Spleen (tissue), 7 donors: Measurements from ENCODE around the gene UACA.

Source experiments
- POLR2A ChIP-seq, 3 donors: fragments of 450-650 bp; IDR thresholded peaks; one replicate each; pipeline ENCODE4 v1.5.1; 2017; ENCODE audit warnings: antibody characterized with exemption in 3 of 3, mild to moderate bottlenecking in 1 of 3
- POLR2AphosphoS5 ChIP-seq, 3 donors: sonication (generic); formaldehyde crosslinking; IDR thresholded peaks; one replicate each; pipeline ENCODE4 v1.5.1; 2017; ENCODE audit warnings: antibody characterized with exemption in 3 of 3
- TF ChIP-seq, protein P1 (sequence below), 11 experiments: fragments of 200-600 bp in 7 of 11; fragments of 450-650 bp in 4 of 11; sonication (generic) in 4 of 11; IDR thresholded peaks in 8 of 11; conservative IDR thresholded peaks in 3 of 11; 1 replicate in 7 of 11; 2 replicates in 4 of 11; pipeline versions ENCODE4 v1.4.0 to v1.8.0; 2016 to 2021; ENCODE audit warnings: antibody characterized with exemption in 11 of 11, inconsistent platforms in 4 of 11, mild to moderate bottlenecking in 1 of 11
- donor health status: DM: no; HTN: no; CAD: no; lungs with moderate emphysema.
- donor health status: DM: no; HTN: no; CAD: no.
- donor health status: DM: no; HTN: no; CAD: no.

DNA sequence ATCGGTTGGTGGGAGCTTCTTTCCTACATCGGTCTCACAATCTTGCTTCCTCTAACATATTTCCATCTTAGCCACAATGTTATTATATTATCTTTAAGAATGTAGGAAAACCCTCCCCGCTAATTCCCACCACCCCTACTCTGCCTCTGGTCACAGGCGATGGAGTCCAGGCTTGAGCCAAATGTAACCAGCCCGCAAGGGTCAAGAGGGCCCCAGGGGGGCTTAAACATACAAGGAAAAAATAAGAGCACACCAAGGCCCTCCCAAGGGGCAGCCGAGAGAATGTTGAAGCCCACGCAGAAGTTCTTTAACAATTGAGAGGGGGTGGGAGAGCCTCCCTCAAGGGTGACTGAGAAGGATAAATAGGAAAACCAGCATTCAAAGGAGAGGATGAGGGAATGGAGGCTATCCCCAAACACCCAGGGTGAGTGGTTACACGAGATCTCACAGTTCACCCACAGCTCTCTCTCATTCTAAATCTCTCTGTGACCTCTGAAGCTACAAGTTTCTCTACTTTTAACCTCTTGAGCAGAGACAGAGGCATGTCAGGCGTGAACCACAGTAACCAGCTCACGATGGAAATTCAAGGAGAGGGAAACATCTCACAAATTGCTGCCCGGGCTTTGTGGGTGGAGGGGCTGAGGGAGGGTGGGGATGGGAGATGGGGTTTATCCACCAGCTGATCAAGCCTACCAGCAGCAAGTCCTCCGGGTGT, 31.4 kb upstream of the UACA start:
- TF ChIP-seq, protein P1, sequence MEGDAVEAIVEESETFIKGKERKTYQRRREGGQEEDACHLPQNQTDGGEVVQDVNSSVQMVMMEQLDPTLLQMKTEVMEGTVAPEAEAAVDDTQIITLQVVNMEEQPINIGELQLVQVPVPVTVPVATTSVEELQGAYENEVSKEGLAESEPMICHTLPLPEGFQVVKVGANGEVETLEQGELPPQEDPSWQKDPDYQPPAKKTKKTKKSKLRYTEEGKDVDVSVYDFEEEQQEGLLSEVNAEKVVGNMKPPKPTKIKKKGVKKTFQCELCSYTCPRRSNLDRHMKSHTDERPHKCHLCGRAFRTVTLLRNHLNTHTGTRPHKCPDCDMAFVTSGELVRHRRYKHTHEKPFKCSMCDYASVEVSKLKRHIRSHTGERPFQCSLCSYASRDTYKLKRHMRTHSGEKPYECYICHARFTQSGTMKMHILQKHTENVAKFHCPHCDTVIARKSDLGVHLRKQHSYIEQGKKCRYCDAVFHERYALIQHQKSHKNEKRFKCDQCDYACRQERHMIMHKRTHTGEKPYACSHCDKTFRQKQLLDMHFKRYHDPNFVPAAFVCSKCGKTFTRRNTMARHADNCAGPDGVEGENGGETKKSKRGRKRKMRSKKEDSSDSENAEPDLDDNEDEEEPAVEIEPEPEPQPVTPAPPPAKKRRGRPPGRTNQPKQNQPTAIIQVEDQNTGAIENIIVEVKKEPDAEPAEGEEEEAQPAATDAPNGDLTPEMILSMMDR (IDR thresholded peaks at IDR 0.05 in 8 of 11, conservative IDR thresholded peaks at IDR 0.05 in 3 of 11) = no peak
- TF ChIP-seq POLR2A (IDR thresholded peaks at IDR 0.05) = no peak
- TF ChIP-seq POLR2AphosphoS5 (IDR thresholded peaks at IDR 0.05) = no peak
